RWPE2 (cell line): ENCODE measurements around the gene BMPER.

Experiments used
- ATAC-seq: fragments of 200-7000 bp; cut with Tn5 transposase; 3 replicates; pipeline ENCODE4 v1.9.1; 2021; ENCODE audit warnings: low read depth
- DNase-seq: peaks from one replicate; pipeline ENCODE4 v3.0.0-alpha.2; 2020; ENCODE audit warnings: low spot score
- H3K27ac ChIP-seq: fragments of 450-650 bp; 2 replicates; pipeline ENCODE4 v1.5.1; 2017; ENCODE audit warnings: mild to moderate bottlenecking; ENCODE audit not compliant: poor library complexity, severe bottlenecking
- H3K27me3 ChIP-seq: fragments of 250-450 bp; sonication (Bioruptor Pico); 2 replicates; pipeline ENCODE4 v1.5.1; 2021; ENCODE audit warnings: mild to moderate bottlenecking, moderate library complexity; ENCODE audit not compliant: insufficient read depth, poor library complexity, severe bottlenecking
- H3K36me3 ChIP-seq: fragments of 250-450 bp; sonication (Bioruptor Pico); 2 replicates; pipeline ENCODE4 v1.5.1; 2020; ENCODE audit warnings: low read depth, mild to moderate bottlenecking, moderate library complexity
- H3K4me1 ChIP-seq: fragments of 250-450 bp; sonication (Bioruptor Pico); 2 replicates; pipeline ENCODE4 v1.5.1; 2021; ENCODE audit warnings: mild to moderate bottlenecking, moderate library complexity; ENCODE audit not compliant: insufficient read depth, poor library complexity, severe bottlenecking
- H3K4me3 ChIP-seq: fragments of 250-450 bp; sonication (Bioruptor Pico); 2 replicates; pipeline ENCODE4 v1.5.1; 2021; ENCODE audit warnings: mild to moderate bottlenecking, moderate library complexity; ENCODE audit not compliant: severe bottlenecking
- H3K9me3 ChIP-seq: fragments of 250-450 bp; sonication (Bioruptor Pico); 2 replicates; pipeline ENCODE4 v1.5.1; 2021; ENCODE audit warnings: mild to moderate bottlenecking, moderate library complexity; ENCODE audit not compliant: severe bottlenecking
- TF ChIP-seq, protein P1 (sequence below): fragments of 450-650 bp; IDR thresholded peaks from one replicate; pipeline ENCODE4 v1.5.1; 2017; ENCODE audit warnings: mild to moderate bottlenecking, moderate library complexity; ENCODE audit not compliant: poor library complexity, severe bottlenecking

BMPER gene

DNA sequence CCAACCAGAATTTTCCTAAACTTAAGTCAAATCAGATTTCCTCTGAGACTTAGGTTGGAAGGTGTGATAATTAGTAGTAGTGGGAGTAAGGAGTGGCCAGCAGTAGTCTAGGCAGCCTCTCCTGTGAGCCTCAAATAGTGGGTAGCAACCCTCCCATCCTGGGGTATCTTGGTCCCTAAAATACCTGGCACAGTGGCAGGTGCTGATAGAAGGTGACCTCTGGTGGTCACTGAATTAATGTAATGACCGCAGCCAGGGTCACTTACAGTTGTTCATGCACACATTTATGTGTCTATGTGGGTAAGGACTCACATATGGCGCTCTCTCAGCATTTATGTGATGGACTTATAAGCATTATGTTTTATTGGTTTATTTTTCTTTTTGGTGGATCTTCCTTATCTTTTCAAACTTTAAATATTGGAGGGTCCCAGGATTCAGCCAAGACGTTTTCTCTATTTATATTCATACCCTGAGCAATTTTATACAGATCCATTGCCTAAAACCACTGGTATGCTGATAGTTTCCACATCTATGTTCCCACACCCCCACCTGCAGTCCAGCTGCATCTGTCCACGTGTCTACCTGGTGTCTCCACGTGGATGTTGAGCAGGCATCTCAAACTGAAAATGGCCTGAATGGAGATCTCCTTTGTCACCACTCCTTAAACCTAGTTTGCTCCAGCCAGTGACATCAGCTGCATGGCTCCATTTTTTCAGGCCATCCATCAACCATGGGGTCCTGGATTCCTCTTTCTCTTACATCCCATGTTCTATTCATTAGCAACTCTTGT is 18.3 kb downstream of the BMPER start:
- TF ChIP-seq, protein P1, sequence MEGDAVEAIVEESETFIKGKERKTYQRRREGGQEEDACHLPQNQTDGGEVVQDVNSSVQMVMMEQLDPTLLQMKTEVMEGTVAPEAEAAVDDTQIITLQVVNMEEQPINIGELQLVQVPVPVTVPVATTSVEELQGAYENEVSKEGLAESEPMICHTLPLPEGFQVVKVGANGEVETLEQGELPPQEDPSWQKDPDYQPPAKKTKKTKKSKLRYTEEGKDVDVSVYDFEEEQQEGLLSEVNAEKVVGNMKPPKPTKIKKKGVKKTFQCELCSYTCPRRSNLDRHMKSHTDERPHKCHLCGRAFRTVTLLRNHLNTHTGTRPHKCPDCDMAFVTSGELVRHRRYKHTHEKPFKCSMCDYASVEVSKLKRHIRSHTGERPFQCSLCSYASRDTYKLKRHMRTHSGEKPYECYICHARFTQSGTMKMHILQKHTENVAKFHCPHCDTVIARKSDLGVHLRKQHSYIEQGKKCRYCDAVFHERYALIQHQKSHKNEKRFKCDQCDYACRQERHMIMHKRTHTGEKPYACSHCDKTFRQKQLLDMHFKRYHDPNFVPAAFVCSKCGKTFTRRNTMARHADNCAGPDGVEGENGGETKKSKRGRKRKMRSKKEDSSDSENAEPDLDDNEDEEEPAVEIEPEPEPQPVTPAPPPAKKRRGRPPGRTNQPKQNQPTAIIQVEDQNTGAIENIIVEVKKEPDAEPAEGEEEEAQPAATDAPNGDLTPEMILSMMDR: no peak
- H3K27me3 ChIP-seq: no peaks in the 10 kb centered on the region
- ATAC-seq: no peak
- no peak overlapping the region for H3K27ac ChIP-seq
- H3K4me1 ChIP-seq: no peaks in the 10 kb centered on the region
- H3K9me3 ChIP-seq: no peaks in the 10 kb centered on the region
- DNase-seq: no peak
- no peak overlapping the region for H3K4me3 ChIP-seq
- no peaks in the 10 kb centered on the region for H3K36me3 ChIP-seq

DNA sequence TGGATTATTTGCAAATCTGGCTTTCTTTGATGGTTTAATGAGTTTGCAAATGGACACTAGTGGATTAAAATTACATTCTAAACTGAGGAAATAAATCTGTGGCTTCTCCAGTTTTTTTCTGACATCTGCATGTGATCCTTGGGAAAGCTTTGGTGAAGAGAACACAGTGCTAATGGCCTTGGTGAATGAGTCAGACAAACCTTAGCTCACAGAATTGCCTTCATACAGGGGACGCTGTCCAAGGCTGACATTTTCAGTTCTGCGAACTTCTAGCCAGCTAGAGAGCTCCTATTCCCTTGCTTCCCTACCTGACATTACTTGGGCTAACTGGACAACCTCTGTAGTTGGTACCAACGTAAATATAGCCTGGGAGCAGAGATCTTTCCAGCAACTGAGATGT is 21.2 kb downstream of the BMPER start:
- H3K27me3 ChIP-seq: no peaks in the 10 kb centered on the region
- H3K36me3 ChIP-seq: no peaks in the 10 kb centered on the region
- ATAC-seq (no peak), DNase-seq (no peak)
- TF ChIP-seq, protein P1: no peak
- H3K4me1 ChIP-seq: no peaks in the 10 kb centered on the region
- H3K27ac ChIP-seq: no peak overlapping the region
- no peaks in the 10 kb centered on the region for H3K9me3 ChIP-seq
- no peak overlapping the region for H3K4me3 ChIP-seq

DNA sequence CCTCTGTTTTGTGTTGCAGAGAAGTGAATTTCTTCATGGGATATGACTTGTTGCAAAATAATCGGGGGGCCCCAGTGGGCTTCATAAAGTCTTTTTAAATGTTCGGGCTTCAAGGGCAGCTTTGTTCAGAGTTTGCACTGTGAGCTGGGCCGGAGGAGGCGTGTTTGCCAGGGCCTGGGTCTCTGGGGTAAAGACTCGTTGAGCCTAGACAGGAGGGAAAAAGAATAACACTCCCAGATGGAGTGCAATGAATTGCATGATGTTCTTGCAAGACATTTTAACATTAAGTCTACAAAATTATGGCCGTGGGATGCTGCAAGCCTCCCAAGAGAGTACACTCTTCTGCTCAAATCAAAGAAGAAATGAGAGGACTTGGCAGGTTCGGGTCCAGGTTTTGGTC is 23.6 kb downstream of the BMPER start:
- Histone ChIP-seq H3K27ac (no peak overlapping the region), H3K36me3 (no peaks in the 10 kb centered on the region), H3K9me3 (no peaks in the 10 kb centered on the region), H3K4me3 (no peak overlapping the region), H3K4me1 (peaks cover 8% of the 10 kb centered on the region), H3K27me3 (no peaks in the 10 kb centered on the region)
- DNase-seq: no peak
- no peak for ATAC-seq
- TF ChIP-seq, protein P1: no peak

DNA sequence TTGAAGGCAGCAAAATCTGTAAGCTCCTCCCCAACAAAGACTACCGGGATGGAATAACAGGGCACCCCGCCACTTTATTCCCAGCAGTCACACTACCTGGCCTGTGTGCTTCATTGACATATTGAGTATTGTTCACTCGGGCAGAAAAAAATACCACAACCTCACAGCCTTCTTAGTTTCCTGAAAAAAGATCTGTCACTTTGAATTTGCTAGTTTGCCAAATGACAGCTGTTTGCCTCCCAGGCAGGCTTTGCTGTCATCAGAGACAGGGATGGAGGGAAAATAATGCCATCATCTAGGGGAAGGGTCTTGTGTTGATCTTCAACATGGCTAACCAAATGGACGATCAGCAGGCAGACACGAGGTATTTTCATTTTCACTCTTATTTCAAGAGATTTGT is 26.9 kb downstream of the BMPER start:
- no peak for ATAC-seq

More for the DNA sequence above, 26.9 kb downstream of the BMPER start:
- Histone ChIP-seq H3K4me1 (peaks cover 8% of the 10 kb centered on the region), H3K4me3 (no peak overlapping the region), H3K36me3 (no peaks in the 10 kb centered on the region), H3K27ac (no peak overlapping the region), H3K9me3 (no peaks in the 10 kb centered on the region), H3K27me3 (no peaks in the 10 kb centered on the region)
- no peak for DNase-seq
- TF ChIP-seq, protein P1: no peak
